ENCODE results near the gene CAMLG. TPM values are rescaled to one million over a fixed set of nuclear protein-coding genes. Genes with fewer than 3 reads are reported as not detected.

The CAMLG gene
- total RNA-seq, 4 donors from 2014 or later: 12.7 to 31.0 (median 24.2) TPM

- TF ChIP-seq CTCF (IDR thresholded peaks at IDR 0.05): no peak
- no peak for TF ChIP-seq EP300 (IDR thresholded peaks at IDR 0.05; ENCODE audit: low read depth)
- TF ChIP-seq POLR2AphosphoS5 (IDR thresholded peaks at IDR 0.05): no peak
- TF ChIP-seq POLR2A (IDR thresholded peaks at IDR 0.05): no peak
- peaks cover 0 to 83% (median 41%) of the 10 kb centered on the region in 4 donors for H3K36me3 ChIP-seq
- intact Hi-C loops (cut with DNase I; ENCODE audit: low total_unique reads) (no loop called here), in situ Hi-C loops (cut with MboI; ENCODE audit: low pct_ligation_motif_present in 1 of 4, low pct_unique_long_range_greater_than_20kb in 1 of 4, low sequenced_read_pairs in 3 of 4) (no loop called here)
- H3K27ac ChIP-seq: no peak overlapping the region
- WGBS, 2 donors (ENCODE audit: low coverage in 1 of 2): 78 to 81% methylated on average over 1 to 4 of the region's 4 CpGs
- H3K4me1 ChIP-seq: no peaks in the 10 kb centered on the region
- no peak overlapping the region for H3K4me3 ChIP-seq
- no peaks in the 10 kb centered on the region for H3K9me3 ChIP-seq
- DNase-seq: no peak
- H3K27me3 ChIP-seq: no peaks in the 10 kb centered on the region
Observed at GRCh38 chr5:134769206-134769605, 30.9 kb downstream of the CAMLG start.

GRCh38 chr5:134772461-134773125, 34.2 kb downstream of the CAMLG start:
- TF ChIP-seq POLR2AphosphoS5 (IDR thresholded peaks at IDR 0.05) (no peak), EP300 (IDR thresholded peaks at IDR 0.05; ENCODE audit: low read depth) (no peak), CTCF (IDR thresholded peaks at IDR 0.05) (no peak), POLR2A (IDR thresholded peaks at IDR 0.05) (no peak)
- in situ Hi-C loops (cut with MboI; ENCODE audit: low pct_ligation_motif_present in 1 of 4, low pct_unique_long_range_greater_than_20kb in 1 of 4, low sequenced_read_pairs in 3 of 4): no loop called here
- DNase-seq: no peak
- H3K9me3 ChIP-seq: no peaks in the 10 kb centered on the region
- H3K27ac ChIP-seq: no peak overlapping the region
- no peaks in the 10 kb centered on the region for H3K27me3 ChIP-seq
- intact Hi-C loops (cut with DNase I; ENCODE audit: low total_unique reads): no loop called here
- H3K4me1 ChIP-seq: no peaks in the 10 kb centered on the region
- peaks cover 0 to 91% (median 34%) of the 10 kb centered on the region in 4 donors for H3K36me3 ChIP-seq
- WGBS, 2 donors (ENCODE audit: low coverage in 1 of 2): 90% methylated on average over 10 of the region's 10 CpGs; no CpG with 5 or more reads in 1 of the 2 donors
- no peak overlapping the region for H3K4me3 ChIP-seq

- TF ChIP-seq EP300 (IDR thresholded peaks at IDR 0.05; ENCODE audit: low read depth) (no peak), CTCF (IDR thresholded peaks at IDR 0.05) (no peak), POLR2AphosphoS5 (IDR thresholded peaks at IDR 0.05) (no peak), POLR2A (IDR thresholded peaks at IDR 0.05) (no peak)
- no peak for DNase-seq
- 90 to 96% methylated on average over 2 of the region's 2 CpGs for WGBS, 2 donors (ENCODE audit: low coverage in 1 of 2)
- in situ Hi-C loops (cut with MboI; ENCODE audit: low pct_ligation_motif_present in 1 of 4, low pct_unique_long_range_greater_than_20kb in 1 of 4, low sequenced_read_pairs in 3 of 4) (no loop called here), intact Hi-C loops (cut with DNase I; ENCODE audit: low total_unique reads) (no loop called here)
- H3K27ac ChIP-seq: no peak overlapping the region
- H3K4me3 ChIP-seq: no peak overlapping the region
- H3K36me3 ChIP-seq: peaks cover 0 to 95% (median 29%) of the 10 kb centered on the region in 4 donors
- H3K4me1 ChIP-seq: no peaks in the 10 kb centered on the region
- H3K27me3 ChIP-seq: no peaks in the 10 kb centered on the region
- H3K9me3 ChIP-seq: no peaks in the 10 kb centered on the region
Observed at GRCh38 chr5:134777366-134777765, 39.0 kb downstream of the CAMLG start.

GRCh38 chr5:134784241-134784920, 46.0 kb downstream of the CAMLG start:
- Histone ChIP-seq H3K9me3 (no peaks in the 10 kb centered on the region), H3K4me1 (no peaks in the 10 kb centered on the region), H3K27me3 (no peaks in the 10 kb centered on the region), H3K4me3 (no peak overlapping the region), H3K27ac (no peak overlapping the region), H3K36me3 (peaks cover 0 to 84% (median 32%) of the 10 kb centered on the region in 4 donors)
- DNase-seq: no peak
- intact Hi-C loops (cut with DNase I; ENCODE audit: low total_unique reads): no loop called here
- in situ Hi-C loops (cut with MboI; ENCODE audit: low pct_ligation_motif_present in 1 of 4, low pct_unique_long_range_greater_than_20kb in 1 of 4, low sequenced_read_pairs in 3 of 4): no loop called here
- no peak for TF ChIP-seq EP300 (IDR thresholded peaks at IDR 0.05; ENCODE audit: low read depth)
- no peak for TF ChIP-seq POLR2A (IDR thresholded peaks at IDR 0.05)
- TF ChIP-seq POLR2AphosphoS5 (IDR thresholded peaks at IDR 0.05): no peak
- TF ChIP-seq CTCF (IDR thresholded peaks at IDR 0.05): no peak
- WGBS, 2 donors (ENCODE audit: low coverage in 1 of 2): 37 to 48% methylated on average over 3 to 4 of the region's 4 CpGs

Data from transverse colon (tissue), 4 donors.